Coronary artery (tissue), 2 donors: Measurements from ENCODE around the gene SPSB4.

Experiments used
- DNase-seq: peaks from one replicate; pipeline ENCODE4 v3.0.0-alpha.2; 2017; ENCODE audit warnings: low spot score
- H3K27ac ChIP-seq, 2 donors: fragments of 200-600 bp; sonication (generic); one replicate each; pipeline ENCODE4 v1.5.1; 2016 to 2019
- H3K4me3 ChIP-seq: fragments of 200-600 bp; sonication (generic); 2 replicates; pipeline ENCODE4 v1.5.1; 2016; ENCODE audit warnings: mild to moderate bottlenecking, moderate library complexity
- TF ChIP-seq, protein P1 (sequence below): fragments of 200-600 bp; sonication (generic); IDR thresholded peaks from one replicate; pipeline ENCODE4 v1.5.1; 2019; ENCODE audit warnings: antibody characterized with exemption

SPSB4 gene

DNA sequence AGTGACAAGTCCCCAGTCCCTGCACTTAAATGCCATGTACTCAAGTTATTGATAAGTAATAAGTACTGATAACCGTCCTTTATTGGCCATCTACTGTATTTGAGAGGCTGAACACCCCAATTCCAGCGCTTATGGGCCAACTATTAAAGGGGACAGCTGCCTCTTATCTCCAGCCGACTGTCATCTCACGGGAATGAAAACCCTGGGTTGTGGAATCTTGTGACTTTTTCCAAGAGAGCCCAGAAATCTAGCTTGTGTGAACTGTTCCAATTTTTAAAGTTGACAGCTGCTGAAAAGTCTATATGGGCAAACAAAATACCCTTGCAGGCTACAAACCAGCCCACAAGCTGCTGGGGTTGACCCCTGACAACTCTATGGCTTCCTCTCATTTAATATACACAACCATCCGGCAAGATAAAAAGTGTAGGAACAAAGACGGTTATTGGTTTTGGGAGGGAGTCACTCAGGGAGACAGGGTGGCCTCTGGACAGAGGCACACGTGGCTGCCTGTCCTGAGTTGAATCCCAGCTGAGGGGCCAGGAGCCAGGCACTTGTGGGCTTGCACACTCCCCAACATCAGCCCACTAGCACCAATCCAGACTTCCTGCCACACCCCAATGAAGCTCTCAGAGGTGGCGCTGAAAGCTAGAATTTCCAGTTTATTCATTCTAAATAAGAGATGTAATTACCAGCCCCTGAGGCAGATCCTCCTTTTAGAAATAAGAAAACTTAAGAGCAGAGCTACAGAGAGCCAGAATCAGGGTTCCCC is 16.2 kb downstream of the SPSB4 start:
- TF ChIP-seq, protein P1, sequence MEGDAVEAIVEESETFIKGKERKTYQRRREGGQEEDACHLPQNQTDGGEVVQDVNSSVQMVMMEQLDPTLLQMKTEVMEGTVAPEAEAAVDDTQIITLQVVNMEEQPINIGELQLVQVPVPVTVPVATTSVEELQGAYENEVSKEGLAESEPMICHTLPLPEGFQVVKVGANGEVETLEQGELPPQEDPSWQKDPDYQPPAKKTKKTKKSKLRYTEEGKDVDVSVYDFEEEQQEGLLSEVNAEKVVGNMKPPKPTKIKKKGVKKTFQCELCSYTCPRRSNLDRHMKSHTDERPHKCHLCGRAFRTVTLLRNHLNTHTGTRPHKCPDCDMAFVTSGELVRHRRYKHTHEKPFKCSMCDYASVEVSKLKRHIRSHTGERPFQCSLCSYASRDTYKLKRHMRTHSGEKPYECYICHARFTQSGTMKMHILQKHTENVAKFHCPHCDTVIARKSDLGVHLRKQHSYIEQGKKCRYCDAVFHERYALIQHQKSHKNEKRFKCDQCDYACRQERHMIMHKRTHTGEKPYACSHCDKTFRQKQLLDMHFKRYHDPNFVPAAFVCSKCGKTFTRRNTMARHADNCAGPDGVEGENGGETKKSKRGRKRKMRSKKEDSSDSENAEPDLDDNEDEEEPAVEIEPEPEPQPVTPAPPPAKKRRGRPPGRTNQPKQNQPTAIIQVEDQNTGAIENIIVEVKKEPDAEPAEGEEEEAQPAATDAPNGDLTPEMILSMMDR = no peak
- Histone ChIP-seq H3K4me3 (no peak overlapping the region), H3K27ac (no peak overlapping the region)
- DNase-seq = no peak

GRCh38 chr3:141070229-141070628 is 19.1 kb downstream of the SPSB4 start:
- TF ChIP-seq, protein P1 = no peak
- H3K27ac ChIP-seq = no peak overlapping the region
- no peak for DNase-seq
- H3K4me3 ChIP-seq = no peak overlapping the region

GRCh38 chr3:141070727-141071357 is 19.7 kb downstream of the SPSB4 start:
- TF ChIP-seq, protein P1 = no peak
- no peak overlapping the region for H3K27ac ChIP-seq
- no peak for DNase-seq

GRCh38 chr3:141071681-141072260 is 20.6 kb downstream of the SPSB4 start:
- TF ChIP-seq, protein P1 = no peak
- H3K27ac ChIP-seq = no peak overlapping the region
- DNase-seq = no peak
- H3K4me3 ChIP-seq = no peak overlapping the region

More at GRCh38 chr3:141070727-141071357, 19.7 kb downstream of the SPSB4 start:
- no peak overlapping the region for H3K4me3 ChIP-seq

- TF ChIP-seq, protein P1 = no peak
- no peak overlapping the region for H3K27ac ChIP-seq
- DNase-seq = no peak
- H3K4me3 ChIP-seq = no peak overlapping the region
These were observed 21.8 kb downstream of the SPSB4 start for GRCh38 chr3:141072950-141073349.

- Histone ChIP-seq H3K4me3 (no peak overlapping the region), H3K27ac (no peak overlapping the region)
- DNase-seq = no peak
- TF ChIP-seq, protein P1 = no peak
These were observed 22.4 kb downstream of the SPSB4 start for GRCh38 chr3:141073580-141073979.

DNA sequence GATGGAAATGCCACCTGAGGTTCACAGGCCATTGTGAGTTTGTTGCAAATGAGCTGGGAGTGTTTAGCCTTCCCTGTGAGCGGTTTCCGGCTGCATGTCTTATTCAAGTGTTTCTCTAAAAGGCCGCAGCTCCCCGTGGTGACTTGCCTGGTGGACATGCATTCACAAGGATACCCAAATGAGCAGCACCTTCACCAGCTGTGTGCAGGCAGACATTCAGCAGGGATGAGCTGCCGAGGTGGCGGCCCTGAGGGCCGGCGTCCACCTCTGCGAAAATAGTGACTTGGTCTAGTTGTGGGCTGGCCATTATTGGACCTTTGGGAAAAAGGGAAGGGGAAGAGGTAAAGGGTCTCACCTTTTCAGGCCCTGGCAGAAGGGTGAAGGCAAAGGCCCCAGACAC is 23.4 kb downstream of the SPSB4 start:
- no peak for DNase-seq
- TF ChIP-seq, protein P1 = no peak
- no peak overlapping the region for H3K27ac ChIP-seq
- no peak overlapping the region for H3K4me3 ChIP-seq
